ENCODE results near the gene TBC1D1. TPM values are rescaled to one million over a fixed set of nuclear protein-coding genes. Genes with fewer than 3 reads are reported as not detected.

TBC1D1 gene
- total RNA-seq, 1 experiment from 2014 or later, result 56.0 TPM

- intact Hi-C loops (cut with micrococcal nuclease; ENCODE audit: unreplicated experiment) (no loop called here), in situ Hi-C loops (cut with HindIII; ENCODE audit: low pct_unique_long_range_greater_than_20kb, low sequenced_read_pairs) (no loop called here)
- H3K27ac ChIP-seq (ENCODE audit: low read length), result no peak overlapping the region
- no peaks in the 10 kb centered on the region for H3K4me1 ChIP-seq (ENCODE audit: control insufficient read depth, insufficient read depth, low read length)
- no peaks in the 10 kb centered on the region for H3K27me3 ChIP-seq (ENCODE audit: control insufficient read depth, insufficient read depth, low read length)
- ChIA-PET CTCF (no interaction called here), POLR2A (no interaction called here)
- TF ChIP-seq TCF7L2 (IDR thresholded peaks at IDR 0.05; ENCODE audit: low read depth, low read length) (no peak), POLR2AphosphoS5 (IDR thresholded peaks at IDR 0.05; ENCODE audit: low read depth, low read length) (no peak), REST (IDR thresholded peaks at IDR 0.05; ENCODE audit: insufficient read depth in 1 of 2, low read depth in 2 of 2, low read length in 1 of 2) (no peak), SIN3A (IDR thresholded peaks at IDR 0.05; ENCODE audit: borderline replicate concordance, insufficient read depth, low read depth, low read length) (no peak), CTCF (IDR thresholded peaks at IDR 0.05) (no peak)
- ATAC-seq, result no peak
- no peaks in the 10 kb centered on the region for H3K9me3 ChIP-seq (ENCODE audit: control insufficient read depth, insufficient read depth, low read depth, low read length)
- DNase-seq (ENCODE audit: low read depth, low spot score), result no peak
- no TSS peak for BruUV-seq (replicated peaks)
- H3K36me3 ChIP-seq (ENCODE audit: control insufficient read depth, insufficient read depth, low read length), result no peaks in the 10 kb centered on the region; the same call in 1 of the 2 replicates
- H3K4me3 ChIP-seq (ENCODE audit: low read depth in 2 of 2, low read length in 2 of 2), result no peak overlapping the region
Observed at GRCh38 chr4:38021751-38022150, 130.9 kb downstream of the TBC1D1 start.

- in situ Hi-C loops (cut with HindIII; ENCODE audit: low pct_unique_long_range_greater_than_20kb, low sequenced_read_pairs), result no loop called here
- no peak overlapping the region for H3K27ac ChIP-seq (ENCODE audit: low read length)
- ChIA-PET POLR2A (interaction anchor here (0.6 kb wide), 1 partner anchor 16 kb away, joined by 3 read pairs; no protein-coding TSS in a partner anchor), CTCF (no interaction called here)
- no peaks in the 10 kb centered on the region for H3K36me3 ChIP-seq (ENCODE audit: control insufficient read depth, insufficient read depth, low read length)
- intact Hi-C loops (cut with micrococcal nuclease; ENCODE audit: unreplicated experiment), result no loop called here
- BruUV-seq (replicated peaks), result no TSS peak
- H3K4me3 ChIP-seq (ENCODE audit: low read depth in 2 of 2, low read length in 2 of 2), result no peak overlapping the region
- DNase-seq (ENCODE audit: low read depth, low spot score) (no peak), ATAC-seq (no peak)
- no peaks in the 10 kb centered on the region for H3K27me3 ChIP-seq (ENCODE audit: control insufficient read depth, insufficient read depth, low read length)
- no peak for TF ChIP-seq TCF7L2 (IDR thresholded peaks at IDR 0.05; ENCODE audit: low read depth, low read length)
- no peaks in the 10 kb centered on the region for H3K9me3 ChIP-seq (ENCODE audit: control insufficient read depth, insufficient read depth, low read depth, low read length)
- H3K4me1 ChIP-seq (ENCODE audit: control insufficient read depth, insufficient read depth, low read length), result no peaks in the 10 kb centered on the region
Observed at GRCh38 chr4:38023347-38024205, 132.7 kb downstream of the TBC1D1 start.

- ChIA-PET POLR2A (no interaction called here), CTCF (no interaction called here)
- no TSS peak for BruUV-seq (replicated peaks)
- intact Hi-C loops (cut with micrococcal nuclease; ENCODE audit: unreplicated experiment) (no loop called here), in situ Hi-C loops (cut with HindIII; ENCODE audit: low pct_unique_long_range_greater_than_20kb, low sequenced_read_pairs) (no loop called here)
- no peak for TF ChIP-seq SIN3A (IDR thresholded peaks at IDR 0.05; ENCODE audit: borderline replicate concordance, insufficient read depth, low read depth, low read length)
- no peak for TF ChIP-seq POLR2AphosphoS5 (IDR thresholded peaks at IDR 0.05; ENCODE audit: low read depth, low read length)
- TF ChIP-seq CTCF (IDR thresholded peaks at IDR 0.05), result no peak
- no peak for TF ChIP-seq TCF7L2 (IDR thresholded peaks at IDR 0.05; ENCODE audit: low read depth, low read length)
- no peak for TF ChIP-seq REST (IDR thresholded peaks at IDR 0.05; ENCODE audit: insufficient read depth in 1 of 2, low read depth in 2 of 2, low read length in 1 of 2)
- ATAC-seq (no peak), DNase-seq (ENCODE audit: low read depth, low spot score) (no peak)
- no peaks in the 10 kb centered on the region for H3K4me1 ChIP-seq (ENCODE audit: control insufficient read depth, insufficient read depth, low read length)
- H3K36me3 ChIP-seq (ENCODE audit: control insufficient read depth, insufficient read depth, low read length), result no peaks in the 10 kb centered on the region
- H3K27me3 ChIP-seq (ENCODE audit: control insufficient read depth, insufficient read depth, low read length), result no peaks in the 10 kb centered on the region
- no peaks in the 10 kb centered on the region for H3K9me3 ChIP-seq (ENCODE audit: control insufficient read depth, insufficient read depth, low read depth, low read length)
- no peak overlapping the region for H3K27ac ChIP-seq (ENCODE audit: low read length)
- H3K4me3 ChIP-seq (ENCODE audit: low read depth in 2 of 2, low read length in 2 of 2), result no peak overlapping the region
Observed at GRCh38 chr4:38024206-38024509, 133.3 kb downstream of the TBC1D1 start.
